ENCODE measurements around the gene PIKFYVE. TPM values are rescaled to one million over a fixed set of nuclear protein-coding genes. Genes with fewer than 3 reads are reported as not detected.

Gene PIKFYVE
- total RNA-seq, 3 donors from 2014 or later: 33.8 to 55.8 (median 45.1) TPM

- Histone ChIP-seq H3K27me3 (no peaks in the 10 kb centered on the region), H3K4me3 (no peak overlapping the region), H3K4me1 (peaks cover 0 to 9% of the 10 kb centered on the region in 2 donors), H3K9me3 (no peaks in the 10 kb centered on the region), H3K36me3 (no peaks in the 10 kb centered on the region), H3K27ac (no peak overlapping the region)
- DNase-seq (ENCODE audit: low spot score in 2 of 2): no peak
- TF ChIP-seq POLR2AphosphoS5 (IDR thresholded peaks at IDR 0.05) (no peak), CTCF (IDR thresholded peaks at IDR 0.05) (no peak), POLR2A (IDR thresholded peaks at IDR 0.05) (no peak)
- intact Hi-C loops (cut with DNase I; ENCODE audit: low total_unique reads): no loop called here
Observed at GRCh38 chr2:208250388-208250787, 15.7 kb upstream of the PIKFYVE start.

- no peak for TF ChIP-seq POLR2A (IDR thresholded peaks at IDR 0.05)
- no peak for TF ChIP-seq POLR2AphosphoS5 (IDR thresholded peaks at IDR 0.05)
- no peak for TF ChIP-seq CTCF (IDR thresholded peaks at IDR 0.05)
- Histone ChIP-seq H3K4me1 (peaks cover 0 to 9% of the 10 kb centered on the region in 2 donors), H3K9me3 (no peaks in the 10 kb centered on the region), H3K36me3 (no peaks in the 10 kb centered on the region), H3K4me3 (no peak overlapping the region), H3K27me3 (no peaks in the 10 kb centered on the region), H3K27ac (no peak overlapping the region)
- intact Hi-C loops (cut with DNase I; ENCODE audit: low total_unique reads): no loop called here
- no peak for DNase-seq (ENCODE audit: low spot score in 2 of 2)
Observed at GRCh38 chr2:208251098-208251497, 15.0 kb upstream of the PIKFYVE start.

GRCh38 chr2:208252716-208253492, 13.2 kb upstream of the PIKFYVE start:
- DNase-seq (ENCODE audit: low spot score in 2 of 2): no peak
- H3K4me3 ChIP-seq: peak overlapping the region in 1 of 3 donors; percentile 85
- intact Hi-C loops (cut with DNase I; ENCODE audit: low total_unique reads): no loop called here
- TF ChIP-seq CTCF (IDR thresholded peaks at IDR 0.05) (no peak), POLR2AphosphoS5 (IDR thresholded peaks at IDR 0.05) (no peak), POLR2A (IDR thresholded peaks at IDR 0.05) (no peak)
- no peaks in the 10 kb centered on the region for H3K27me3 ChIP-seq
- no peaks in the 10 kb centered on the region for H3K9me3 ChIP-seq
- H3K36me3 ChIP-seq: no peaks in the 10 kb centered on the region
- H3K27ac ChIP-seq: peak overlapping the region in 1 of 2 donors; percentile 88
- peaks cover 0 to 9% of the 10 kb centered on the region in 2 donors for H3K4me1 ChIP-seq

- Histone ChIP-seq H3K27ac (peak overlapping the region; percentile 74 to 88), H3K27me3 (no peaks in the 10 kb centered on the region), H3K9me3 (no peaks in the 10 kb centered on the region), H3K36me3 (no peaks in the 10 kb centered on the region), H3K4me1 (peaks cover 0 to 9% of the 10 kb centered on the region in 2 donors), H3K4me3 (peak overlapping the region; percentile 83 to 87 (median 85))
- intact Hi-C loops (cut with DNase I; ENCODE audit: low total_unique reads): no loop called here
- no peak for DNase-seq (ENCODE audit: low spot score in 2 of 2)
- no peak for TF ChIP-seq POLR2A (IDR thresholded peaks at IDR 0.05)
- TF ChIP-seq POLR2AphosphoS5 (IDR thresholded peaks at IDR 0.05): no peak
- no peak for TF ChIP-seq CTCF (IDR thresholded peaks at IDR 0.05)
Observed at GRCh38 chr2:208253600-208254117, 12.4 kb upstream of the PIKFYVE start.

All from breast epithelium (tissue), 4 donors.